Fibroblast of mammary gland (primary cell): ENCODE data around the gene CATSPERD.

ENCODE experiments used
- DNase-seq: peaks from one replicate; pipeline ENCODE4 v3.0.0-alpha.2; 2010; ENCODE audit warnings: low read depth
- H3K4me3 ChIP-seq: 2 replicates; pipeline ENCODE4 v1.5.1; 2011; ENCODE audit warnings: low read depth, mild to moderate bottlenecking, low read length, moderate library complexity; ENCODE audit not compliant: control insufficient read depth
- TF ChIP-seq, protein P1 (sequence below): conservative IDR thresholded peaks from 2 replicates; pipeline ENCODE4 v1.5.1; 2011; ENCODE audit warnings: low read depth, low read length, inconsistent platforms; ENCODE audit not compliant: control insufficient read depth, insufficient read depth

Gene CATSPERD, protein sequence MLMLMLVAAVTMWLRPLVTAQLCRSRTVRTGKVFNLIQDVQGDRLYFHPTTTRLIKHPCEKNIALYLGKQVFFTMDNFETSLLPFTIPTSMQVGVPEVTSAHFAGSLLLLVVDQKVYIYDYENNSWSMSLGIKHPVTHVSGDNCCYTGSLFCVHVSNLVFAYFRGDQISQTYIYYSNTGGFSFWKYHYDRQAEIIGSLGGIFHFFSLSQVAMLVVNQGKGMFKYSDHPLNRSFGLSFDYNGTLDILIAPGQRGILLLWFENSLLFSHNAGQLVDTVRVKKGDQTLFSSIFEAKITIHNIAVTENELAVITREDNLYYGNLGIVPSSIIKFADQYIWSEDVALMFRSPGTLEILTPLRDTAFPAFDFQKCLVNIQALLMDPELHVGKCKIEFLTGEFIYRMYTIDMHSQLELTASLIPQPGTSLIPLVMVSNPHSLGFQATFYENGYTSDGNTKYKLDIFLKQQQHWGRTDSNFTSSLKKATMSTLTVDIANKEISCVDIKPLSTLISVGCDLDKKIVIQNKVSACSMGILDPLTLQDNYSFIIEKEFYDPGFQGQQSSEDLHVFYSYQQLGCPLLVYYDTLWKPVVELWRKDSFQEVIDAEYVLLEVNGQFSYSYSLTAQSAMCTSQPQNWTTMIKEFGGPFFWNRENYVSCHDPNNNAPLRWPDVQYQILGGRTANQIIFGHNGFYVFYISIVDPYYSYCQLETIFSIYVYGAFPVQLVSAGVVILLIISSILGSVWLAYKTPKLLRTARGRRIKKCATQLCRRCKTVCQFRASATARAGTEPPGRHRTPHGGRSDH

DNA sequence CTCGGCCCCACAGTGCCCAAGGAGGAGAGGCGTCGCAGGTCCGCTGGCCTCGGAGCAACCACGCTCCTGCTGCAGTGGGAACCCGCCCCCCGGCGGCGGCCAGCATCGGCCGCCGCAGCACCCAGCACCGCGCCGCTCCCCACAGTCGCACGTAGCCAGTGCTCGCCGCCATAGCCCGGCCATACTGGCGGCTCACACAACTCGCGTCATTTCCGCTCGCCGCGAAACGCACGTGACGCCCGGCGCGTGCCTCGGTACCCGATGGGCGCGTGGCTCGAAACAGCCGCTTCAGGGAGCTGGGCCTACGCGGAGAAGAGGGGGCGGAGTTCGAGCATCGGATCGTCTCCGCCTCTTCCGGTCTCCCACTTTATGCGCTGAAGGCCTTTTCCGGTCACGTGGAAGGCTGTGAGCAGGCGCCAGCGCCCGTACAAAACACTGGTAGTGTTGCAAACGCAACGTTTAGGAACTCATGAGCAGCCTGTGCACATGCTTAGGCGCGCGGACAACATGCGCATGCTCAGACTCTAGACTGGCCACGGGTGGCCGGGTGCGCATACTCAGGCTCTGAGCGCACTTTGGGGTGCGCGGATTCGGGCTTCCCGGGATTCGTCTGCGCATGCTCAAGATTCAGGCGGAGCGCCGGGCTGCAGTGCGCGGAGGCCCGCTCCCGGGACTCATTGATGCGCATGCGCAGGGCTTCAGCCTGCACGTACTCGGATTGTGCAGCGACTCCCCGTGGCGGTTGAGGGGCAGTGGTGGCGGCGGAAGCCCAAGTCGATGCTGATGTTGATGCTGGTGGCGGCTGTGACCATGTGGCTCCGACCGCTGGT lies at the start of gene CATSPERD, which contains the start of gene LONP1:
Gene CATSPERD (plus strand): TSS at position 677 of the 830 bp plus-strand sequence. CDS start 101 bp downstream, at position 778.
Gene LONP1 (minus strand): TSS at position 186 of the 830 bp plus-strand sequence. CDS start 14 bp downstream, at position 172.
- H3K4me3 ChIP-seq = peak within 1 kb of the TSS; percentile 95
- TF ChIP-seq, protein P1, sequence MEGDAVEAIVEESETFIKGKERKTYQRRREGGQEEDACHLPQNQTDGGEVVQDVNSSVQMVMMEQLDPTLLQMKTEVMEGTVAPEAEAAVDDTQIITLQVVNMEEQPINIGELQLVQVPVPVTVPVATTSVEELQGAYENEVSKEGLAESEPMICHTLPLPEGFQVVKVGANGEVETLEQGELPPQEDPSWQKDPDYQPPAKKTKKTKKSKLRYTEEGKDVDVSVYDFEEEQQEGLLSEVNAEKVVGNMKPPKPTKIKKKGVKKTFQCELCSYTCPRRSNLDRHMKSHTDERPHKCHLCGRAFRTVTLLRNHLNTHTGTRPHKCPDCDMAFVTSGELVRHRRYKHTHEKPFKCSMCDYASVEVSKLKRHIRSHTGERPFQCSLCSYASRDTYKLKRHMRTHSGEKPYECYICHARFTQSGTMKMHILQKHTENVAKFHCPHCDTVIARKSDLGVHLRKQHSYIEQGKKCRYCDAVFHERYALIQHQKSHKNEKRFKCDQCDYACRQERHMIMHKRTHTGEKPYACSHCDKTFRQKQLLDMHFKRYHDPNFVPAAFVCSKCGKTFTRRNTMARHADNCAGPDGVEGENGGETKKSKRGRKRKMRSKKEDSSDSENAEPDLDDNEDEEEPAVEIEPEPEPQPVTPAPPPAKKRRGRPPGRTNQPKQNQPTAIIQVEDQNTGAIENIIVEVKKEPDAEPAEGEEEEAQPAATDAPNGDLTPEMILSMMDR = peak; percentile 83
- DNase-seq = peak; percentile 98

DNA sequence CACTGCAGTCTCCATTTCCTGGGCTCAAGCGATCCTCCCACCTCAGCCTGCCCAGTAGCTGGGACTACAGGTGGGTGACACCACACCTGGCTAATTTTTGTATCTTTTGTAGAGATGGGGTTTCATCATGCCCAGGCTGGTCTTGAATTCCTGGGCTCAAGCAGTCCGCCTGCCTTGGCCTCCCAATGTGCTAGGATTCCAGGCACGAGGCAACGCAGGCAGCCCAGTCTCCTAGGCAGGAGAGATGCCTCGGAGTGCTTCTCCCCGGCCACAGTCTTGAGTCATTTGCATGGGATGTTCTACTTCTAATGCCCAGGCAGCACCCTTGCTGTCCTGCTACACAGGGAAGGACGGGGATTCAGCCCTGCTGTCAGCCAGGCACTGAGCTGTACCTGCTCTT lies 48.8 kb upstream of the CATSPERD start:
- no peak overlapping the region for H3K4me3 ChIP-seq
- TF ChIP-seq, protein P1 = no peak
- no peak for DNase-seq

DNA sequence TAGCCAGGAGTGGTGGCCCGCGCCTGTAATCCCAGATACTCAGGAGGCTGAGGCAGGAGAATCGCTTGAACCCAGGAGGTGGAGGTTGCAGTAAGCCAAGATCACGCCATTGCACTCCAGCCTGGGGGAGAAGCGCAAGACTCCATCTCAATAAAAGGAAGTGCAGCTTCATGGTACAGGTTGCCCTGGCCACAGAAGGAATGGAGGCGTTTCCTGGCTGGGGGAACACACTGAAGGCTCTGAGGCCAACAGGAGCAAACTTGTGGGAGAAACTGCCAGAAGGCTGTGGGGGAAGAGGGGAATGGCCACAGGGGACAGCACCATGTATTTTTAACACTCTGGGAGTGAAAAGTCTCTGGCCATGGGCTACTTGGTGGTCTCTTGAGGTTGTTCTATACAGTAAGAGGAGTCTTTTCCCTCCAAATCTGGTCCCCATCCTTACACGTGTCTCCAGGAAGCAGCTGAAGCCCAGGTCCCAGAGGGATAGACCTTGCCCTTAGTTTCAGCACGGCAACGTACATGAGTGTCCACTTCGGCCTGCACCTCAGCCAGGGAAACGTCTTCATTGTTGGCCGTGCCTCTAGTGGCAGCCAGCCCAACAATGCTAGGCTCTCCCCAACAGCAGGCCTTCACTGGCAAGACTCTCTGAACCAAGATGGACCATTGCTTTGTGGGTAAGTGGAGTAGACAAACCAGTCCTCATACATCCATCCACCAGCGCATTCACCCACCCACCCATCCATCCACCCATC lies 47.6 kb upstream of the CATSPERD start:
- TF ChIP-seq, protein P1 = no peak
- DNase-seq = no peak
- no peak overlapping the region for H3K4me3 ChIP-seq

DNA sequence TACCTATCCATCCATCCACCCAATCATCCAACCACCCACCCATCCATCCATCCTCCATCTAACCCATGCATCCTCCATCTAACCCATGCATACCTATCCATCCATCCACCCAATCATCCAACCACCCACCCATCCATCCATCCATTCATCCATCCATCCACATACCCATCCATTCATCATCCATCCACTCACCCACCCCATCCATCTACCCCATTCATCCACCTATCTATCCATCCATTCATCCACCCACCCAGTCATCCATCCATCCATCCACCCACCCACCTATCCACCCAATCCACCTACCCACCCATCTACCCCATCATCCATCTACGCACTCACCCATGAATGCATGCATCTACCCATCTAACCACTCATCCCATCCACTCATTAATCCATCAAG lies 46.7 kb upstream of the CATSPERD start:
- no peak for DNase-seq
- no peak overlapping the region for H3K4me3 ChIP-seq
- TF ChIP-seq, protein P1 = no peak

DNA sequence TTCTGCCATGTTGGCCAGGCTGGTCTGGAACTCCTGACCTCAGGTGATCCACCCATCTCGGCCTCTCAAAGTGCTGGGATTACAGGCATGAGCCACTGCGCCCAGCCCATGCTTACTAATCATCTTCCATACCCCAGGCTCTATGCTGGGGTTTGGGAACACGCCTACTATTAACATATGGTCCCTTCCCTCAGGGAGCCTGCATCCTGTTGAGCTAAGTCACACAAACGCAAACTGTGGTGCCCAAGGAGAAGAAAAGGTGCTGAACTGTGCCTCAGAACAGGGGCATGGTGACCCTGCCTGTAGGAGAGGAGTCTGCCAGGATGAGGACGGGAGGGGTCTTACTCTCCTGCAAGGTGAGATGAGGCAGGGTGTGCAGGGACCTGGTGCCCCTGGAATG lies 45.7 kb upstream of the CATSPERD start:
- no peak overlapping the region for H3K4me3 ChIP-seq
- no peak for DNase-seq
- TF ChIP-seq, protein P1 = no peak

DNA sequence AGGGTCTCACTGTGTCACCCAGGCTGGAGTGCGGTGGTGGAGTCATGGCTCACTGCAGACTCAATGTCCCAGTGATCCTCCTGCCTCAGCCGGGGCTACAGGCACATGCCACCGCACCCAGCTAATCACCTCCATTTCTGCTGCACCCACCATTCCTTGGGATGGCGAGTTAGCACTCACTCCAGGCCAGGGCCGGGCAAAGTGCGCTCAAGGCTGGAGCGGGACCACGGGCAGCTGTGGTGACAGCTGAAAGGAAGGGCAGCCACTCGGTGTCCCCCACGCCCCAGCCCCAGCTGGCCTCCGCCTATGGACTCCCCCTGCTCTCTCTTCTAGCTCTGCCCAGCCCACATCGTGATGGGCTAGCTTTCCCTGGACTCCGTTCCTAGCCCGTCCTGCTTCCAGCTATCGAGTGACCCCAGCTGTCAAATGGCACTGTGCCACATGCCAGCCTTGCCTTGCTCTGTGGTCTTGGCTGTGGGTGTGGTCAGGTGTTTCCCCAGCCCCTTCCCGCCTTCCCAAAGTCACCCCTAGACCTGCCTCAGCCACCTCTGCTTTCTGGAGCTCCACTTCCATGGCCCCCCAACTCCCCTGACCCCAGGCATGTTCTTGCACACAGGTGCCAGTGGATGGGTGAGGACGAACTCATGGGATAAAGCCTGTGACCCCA lies 44.2 kb upstream of the CATSPERD start:
- H3K4me3 ChIP-seq = no peak overlapping the region
- TF ChIP-seq, protein P1 = no peak
- no peak for DNase-seq
